GM21619 (cell line): ENCODE measurements around the gene PPHLN1.

Source experiments
- ATAC-seq: cut with Tn5 transposase; IDR thresholded peaks from one replicate; pipeline ENCODE4 v1.9.1; 2021; ENCODE audit not compliant: unreplicated experiment

PPHLN1 gene

DNA sequence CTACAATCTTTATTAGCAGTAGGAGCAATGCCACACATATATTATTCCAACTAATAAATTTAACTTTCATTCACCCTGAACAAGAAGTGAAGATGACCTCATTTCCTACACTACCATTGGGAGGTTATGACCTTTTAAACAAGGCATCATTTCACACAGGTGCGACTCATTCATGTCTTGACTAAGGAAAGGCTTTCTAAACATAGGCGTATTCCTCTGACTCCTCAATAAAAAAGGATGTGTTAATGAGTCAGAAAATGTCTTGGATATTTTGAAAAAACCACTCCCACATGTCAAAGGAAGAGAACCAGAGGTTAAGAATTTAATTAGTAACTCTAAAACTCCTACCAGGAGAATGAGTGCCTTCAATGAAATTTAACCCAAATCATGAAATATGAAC is 148.4 kb downstream of the PPHLN1 start:
- ATAC-seq = no peak

DNA sequence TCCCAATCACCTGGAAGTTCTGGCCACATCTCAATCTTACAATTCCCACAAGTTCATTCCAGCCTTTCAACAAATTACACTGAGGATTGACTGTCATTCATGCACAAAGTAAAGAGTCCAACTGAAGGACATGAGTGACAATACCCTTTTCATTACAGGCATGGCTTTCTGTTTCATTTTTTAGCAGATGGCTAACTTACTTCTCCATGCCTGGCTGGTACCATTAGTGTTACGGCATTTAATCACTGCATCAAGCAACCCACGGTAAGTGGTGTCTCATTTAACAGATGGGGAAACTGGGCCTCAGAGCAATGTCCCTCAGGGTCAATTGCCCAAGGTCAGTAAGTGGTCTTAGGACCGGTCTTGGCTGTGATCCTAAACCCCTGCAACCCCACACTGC is 149.1 kb downstream of the PPHLN1 start:
- ATAC-seq = no peak

DNA sequence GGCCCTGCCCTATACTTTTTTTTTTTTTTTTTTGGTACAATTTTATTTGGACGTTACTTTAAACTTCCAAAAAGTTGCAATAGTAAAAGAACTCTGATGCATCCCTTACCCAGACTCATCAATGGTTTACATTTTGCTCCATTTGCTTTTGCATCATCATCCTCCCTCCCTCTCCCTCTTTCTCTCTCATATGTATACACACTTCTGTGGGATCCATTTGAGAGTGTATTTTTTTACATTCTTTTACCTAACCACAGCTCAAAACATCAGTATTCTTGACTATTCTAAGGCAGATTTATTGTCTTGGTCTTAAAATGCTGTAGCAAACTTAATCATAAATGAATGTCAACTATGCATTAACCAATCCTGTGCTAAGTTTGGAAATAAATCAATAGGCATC is 152.0 kb downstream of the PPHLN1 start:
- ATAC-seq = no peak

- no peak for ATAC-seq
These were observed 155.4 kb downstream of the PPHLN1 start for GRCh38 chr12:42481368-42481767.

- ATAC-seq = no peak
These were observed 156.2 kb downstream of the PPHLN1 start for GRCh38 chr12:42482041-42482747.

DNA sequence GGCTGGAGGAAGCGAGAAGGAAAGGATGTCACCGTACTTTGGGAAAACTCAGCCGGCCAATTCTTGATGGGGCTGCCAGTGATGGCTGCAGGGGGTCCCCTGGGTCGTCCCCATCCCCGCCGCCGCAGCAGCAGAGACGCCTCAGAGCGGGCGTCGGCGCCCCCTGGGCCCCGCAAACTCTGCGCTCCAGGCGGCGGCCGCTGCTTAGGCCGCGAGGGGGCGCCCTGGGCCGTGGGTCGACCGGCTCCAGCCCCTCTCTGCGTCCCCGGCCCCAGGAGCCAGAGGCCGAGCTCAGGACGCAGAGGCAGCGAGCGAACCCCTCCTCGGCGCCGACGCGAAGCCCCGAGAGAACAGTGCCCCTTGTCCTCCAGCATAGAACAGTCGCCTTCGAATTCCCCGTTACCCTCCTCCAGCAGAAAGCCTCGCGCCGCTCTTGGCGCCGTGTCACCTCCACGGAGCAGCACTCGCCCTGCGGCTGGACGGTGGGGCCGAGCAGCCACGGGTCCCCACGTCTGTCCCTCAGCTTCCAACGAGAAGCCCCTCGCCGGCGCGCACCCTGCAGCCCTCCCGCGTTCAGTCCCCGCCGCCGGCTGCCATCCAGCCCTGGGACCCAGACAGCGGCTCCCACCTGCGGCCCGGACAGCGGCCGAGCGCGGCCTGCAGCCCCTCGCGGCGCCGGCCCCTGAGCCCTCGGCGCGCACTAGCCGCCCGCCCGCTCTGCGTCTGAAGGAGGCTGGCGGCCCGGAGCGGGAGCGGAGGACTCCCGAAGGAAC is 157.0 kb downstream of the PPHLN1 start:
- peak; percentile 73 for ATAC-seq

DNA sequence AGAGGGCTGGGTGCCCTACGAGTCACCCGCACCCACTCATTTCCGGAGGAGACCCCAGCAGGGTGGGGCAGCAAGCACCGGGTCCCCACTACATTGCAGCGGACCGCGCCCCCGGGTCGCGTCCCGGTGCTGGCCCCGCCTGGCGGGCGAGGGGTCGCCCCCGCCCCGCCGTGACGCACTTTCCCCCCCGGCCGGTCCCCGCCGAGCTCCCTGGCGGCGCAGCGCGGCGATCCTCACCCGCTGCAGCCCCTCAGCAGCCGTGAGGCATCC is 157.5 kb downstream of the PPHLN1 start:
- ATAC-seq = peak; percentile 27

- ATAC-seq = no peak
These were observed 159.0 kb downstream of the PPHLN1 start for GRCh38 chr12:42484996-42485395.

GRCh38 chr12:42485823-42486222 is 159.9 kb downstream of the PPHLN1 start:
- ATAC-seq = no peak

DNA sequence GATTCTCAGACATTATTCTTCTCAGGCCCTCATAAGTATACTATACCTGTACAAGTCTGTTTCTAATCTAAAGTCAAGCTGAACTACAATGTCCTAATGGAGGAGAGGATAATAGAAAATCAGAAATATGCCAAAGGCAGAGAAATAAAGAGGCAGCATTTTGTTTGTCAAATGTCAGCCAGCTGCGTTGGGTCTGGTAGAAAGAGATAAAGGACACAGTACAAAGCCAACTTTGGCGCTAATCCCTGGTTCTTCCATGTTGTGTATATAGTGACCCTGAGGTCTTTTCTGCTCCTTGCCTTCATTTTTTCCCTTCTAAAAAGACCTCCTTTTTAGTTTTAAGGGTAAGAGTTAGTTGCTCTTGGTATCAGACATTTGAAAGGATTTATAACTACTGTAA is 160.4 kb downstream of the PPHLN1 start:
- ATAC-seq = no peak

DNA sequence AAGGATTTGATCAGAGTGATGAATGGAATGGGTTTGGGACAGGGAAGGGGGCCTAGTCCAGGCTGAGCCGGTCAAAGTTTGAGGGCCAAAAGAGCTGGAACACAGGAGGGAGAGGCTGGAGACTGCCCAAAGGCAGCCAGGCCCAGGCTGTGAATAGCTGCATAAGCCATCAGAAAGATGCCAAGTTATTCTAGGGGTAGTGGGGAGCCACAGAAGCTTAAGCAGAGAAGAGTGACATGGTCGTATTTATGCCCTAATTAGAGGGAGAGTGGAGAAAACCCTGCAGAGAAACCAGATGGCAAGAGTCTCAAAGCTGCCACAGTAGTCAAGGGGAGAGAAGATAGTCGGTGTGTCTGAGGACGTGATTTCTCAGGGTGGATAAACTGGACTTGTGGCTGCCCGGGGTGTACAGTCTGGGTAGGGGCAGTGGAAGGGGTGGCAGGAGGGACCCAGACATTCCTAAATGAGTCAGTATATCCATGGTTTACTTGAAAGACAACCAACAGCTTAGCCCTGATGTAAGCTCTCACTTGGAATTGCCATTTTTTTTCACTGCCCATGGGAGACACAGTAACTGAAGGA is 164.4 kb downstream of the PPHLN1 start:
- no peak for ATAC-seq
